Right lobe of liver (tissue), 6 donors: ENCODE data around the gene SERHL2. TPM values are rescaled to one million over a fixed set of nuclear protein-coding genes. Genes with fewer than 3 reads are reported as not detected.

Experiments
- ATAC-seq, 4 donors: fragments of 200-7000 bp; cut with Tn5 transposase; one replicate each; pipeline ENCODE4 v1.9.1; 2020; ENCODE audit warnings: mild to moderate bottlenecking in 4 of 4, moderate library complexity in 4 of 4
- DNase-seq, 3 donors: peaks; one replicate each; pipeline ENCODE4 v3.0.0-alpha.2; 2020
- H3K27ac ChIP-seq, 3 donors: fragments of 200-600 bp; one replicate each; pipeline ENCODE4 v1.8.0; 2022
- H3K27me3 ChIP-seq, 2 donors: fragments of 200-600 bp; one replicate each; pipeline ENCODE4 v1.8.0; 2022
- H3K36me3 ChIP-seq, 4 donors: fragments of 200-600 bp; sonication (generic) in 1 of 4; one replicate each; pipeline versions ENCODE4 v1.5.1 to v1.8.0; 2017 to 2022; ENCODE audit warnings: control low read depth in 1 of 4
- H3K4me1 ChIP-seq, 4 donors: fragments of 200-600 bp; sonication (generic) in 1 of 4; one replicate each; pipeline versions ENCODE4 v1.5.1 to v1.8.0; 2017 to 2022; ENCODE audit warnings: control low read depth in 1 of 4
- H3K4me3 ChIP-seq, 3 donors: fragments of 200-600 bp; one replicate each; pipeline ENCODE4 v1.8.0; 2022
- H3K9me3 ChIP-seq, 4 donors: fragments of 200-600 bp; sonication (generic) in 1 of 4; one replicate each; pipeline versions ENCODE4 v1.5.1 to v1.8.0; 2017 to 2022; ENCODE audit warnings: control low read depth in 1 of 4
- CTCF ChIP-seq, 4 donors: fragments of 200-600 bp in 3 of 4; fragments of 450-650 bp in 1 of 4; IDR thresholded peaks; one replicate each; pipeline versions ENCODE4 v1.5.1 to v1.8.0; 2016 to 2022; ENCODE audit warnings: antibody characterized with exemption in 4 of 4, mild to moderate bottlenecking in 2 of 4
- POLR2A ChIP-seq: fragments of 450-650 bp; IDR thresholded peaks from one replicate; pipeline ENCODE4 v1.6.1; 2017; ENCODE audit warnings: antibody characterized with exemption, mild to moderate bottlenecking
- WGBS: methylation state at CpG from one replicate; pipeline ENCODE4 v1.1.6; 2018; ENCODE audit warnings: low coverage, low lambda C conversion rate; ENCODE audit not compliant: insufficient coverage; ENCODE audit errors: missing lambda C conversion rate; 5-methylcytosine and 5-hydroxymethylcytosine counted together
- intact Hi-C, 2 donors: fragments of 100-400 bp; cut with DNase I; formaldehyde crosslinking; loops; one replicate each; pipeline versions ENCODE4 v1.11.2 to v1.14.1; 2022
- total RNA-seq, 6 experiments: library from RNA; depleted of rRNA in 2 of 6; stranded (reverse); fragments of >200 nt in 2 of 6; fragmentation: NEBNext Ultra II Directional in 3 of 6; extraction: Animal tissue kit (Norgen Biotek cat#: 25700) in 3 of 6; gene quantifications; one replicate each; pipeline versions ENCODE4 v1.1.0 to v1.2.4, GENCODE V29; 2016 to 2023
- donor health status: DM: no; HTN: yes; CAD: no.
- donor health status: DM: no; HTN: no; CAD: no.
- donor health status: DM: no; HTN: no; CAD: no.
- donor health status: DM: no; HTN: yes; CAD: no.
- donor health status: DM: no; HTN: yes; CAD: no.

Gene SERHL2
- total RNA-seq, 6 experiments from 2014 or later = 0.29 to 2.9 (median 0.80) TPM

GRCh38 chr22:42617155-42617983 lies 63.6 kb downstream of the SERHL2 start:
- no peaks in the 10 kb centered on the region for H3K9me3 ChIP-seq
- ATAC-seq (no peak), DNase-seq (no peak)
- intact Hi-C loops = no loop called here
- WGBS = 66% methylated on average over 15 of the region's 20 CpGs
- no peak overlapping the region for H3K4me3 ChIP-seq
- H3K36me3 ChIP-seq = peaks cover 0 to 13% (median 0%) of the 10 kb centered on the region in 4 donors
- no peak for TF ChIP-seq POLR2A
- TF ChIP-seq CTCF (IDR thresholded peaks at IDR 0.05) = no peak
- no peak overlapping the region for H3K27ac ChIP-seq
- no peaks in the 10 kb centered on the region for H3K27me3 ChIP-seq
- peaks cover 0 to 23% (median 14%) of the 10 kb centered on the region in 4 donors for H3K4me1 ChIP-seq

- TF ChIP-seq CTCF (IDR thresholded peaks at IDR 0.05) = no peak
- TF ChIP-seq POLR2A = no peak
- ATAC-seq (no peak), DNase-seq (no peak)
- H3K27ac ChIP-seq = no peak overlapping the region
- peaks cover 0 to 22% (median 3%) of the 10 kb centered on the region in 4 donors for H3K36me3 ChIP-seq
- no peak overlapping the region for H3K4me3 ChIP-seq
- intact Hi-C loops = no loop called here
- H3K4me1 ChIP-seq = peaks cover 0 to 20% (median 5%) of the 10 kb centered on the region in 4 donors
- H3K27me3 ChIP-seq = no peaks in the 10 kb centered on the region
- no peaks in the 10 kb centered on the region for H3K9me3 ChIP-seq
- WGBS = 88% methylated on average over 10 of the region's 35 CpGs
Observed at GRCh38 chr22:42619261-42620063, 65.7 kb downstream of the SERHL2 start.

GRCh38 chr22:42620084-42620483 lies 66.3 kb downstream of the SERHL2 start:
- ATAC-seq (no peak), DNase-seq (no peak)
- intact Hi-C loops = no loop called here
- Histone ChIP-seq H3K9me3 (no peaks in the 10 kb centered on the region), H3K4me3 (no peak overlapping the region), H3K27ac (no peak overlapping the region), H3K27me3 (no peaks in the 10 kb centered on the region), H3K36me3 (peaks cover 0 to 22% (median 4%) of the 10 kb centered on the region in 4 donors), H3K4me1 (peaks cover 0 to 26% (median 5%) of the 10 kb centered on the region in 4 donors)
- no peak for TF ChIP-seq POLR2A
- no peak for TF ChIP-seq CTCF (IDR thresholded peaks at IDR 0.05)
- WGBS = 100% methylated on average over 2 of the region's 4 CpGs

GRCh38 chr22:42621505-42622002 lies 67.8 kb downstream of the SERHL2 start:
- ATAC-seq = peak; percentile 66 to 81 (median 75)
- intact Hi-C loops = no loop called here
- Histone ChIP-seq H3K27me3 (no peaks in the 10 kb centered on the region), H3K4me3 (no peak overlapping the region), H3K27ac (no peak overlapping the region), H3K9me3 (no peaks in the 10 kb centered on the region), H3K4me1 (peaks cover 0 to 28% (median 0%) of the 10 kb centered on the region in 4 donors), H3K36me3 (peaks cover 0 to 29% (median 11%) of the 10 kb centered on the region in 4 donors)
- peak in 2 of 3 donors; percentile 75 to 77 for DNase-seq
- 30% methylated on average over 1 of the region's 11 CpGs for WGBS
- TF ChIP-seq CTCF (IDR thresholded peaks at IDR 0.05) (peak; percentile 84 to 96 (median 90)), POLR2A (no peak)
